IPS DF 4.7 (cell line): Measurements from ENCODE around the gene PPM1N.

Source experiments
- DNase-seq: peaks from one replicate; pipeline ENCODE4 v3.0.0-alpha.2; 2013; ENCODE audit warnings: low spot score; ENCODE audit errors: extremely low read depth

PPM1N gene

GRCh38 chr19:45498411-45499195, at the start of gene PPM1N:
Gene PPM1N, plus strand, starts transcription at chr19:45498443. Its CDS starts 30 bp downstream, at chr19:45498473.
- DNase-seq = no peak

- no peak for DNase-seq
Measured at GRCh38 chr19:45448887-45449299, 49.4 kb upstream of the PPM1N start.

GRCh38 chr19:45450012-45450333, 48.3 kb upstream of the PPM1N start:
- no peak for DNase-seq

GRCh38 chr19:45451131-45451849, 47.0 kb upstream of the PPM1N start:
- DNase-seq = no peak

GRCh38 chr19:45451850-45452387, 46.3 kb upstream of the PPM1N start:
- DNase-seq = no peak

- DNase-seq = no peak
Measured at GRCh38 chr19:45455707-45456499, 42.3 kb upstream of the PPM1N start.

- no peak for DNase-seq
Measured at GRCh38 chr19:45456500-45456815, 41.8 kb upstream of the PPM1N start.

- no peak for DNase-seq
Measured at GRCh38 chr19:45457776-45458175, 40.5 kb upstream of the PPM1N start.

- no peak for DNase-seq
Measured at GRCh38 chr19:45460807-45461347, 37.4 kb upstream of the PPM1N start.

- no peak for DNase-seq
Measured at GRCh38 chr19:45462174-45462573, 36.1 kb upstream of the PPM1N start.

- DNase-seq = no peak
Measured at GRCh38 chr19:45463241-45463640, 35.0 kb upstream of the PPM1N start.

- no peak for DNase-seq
Measured at GRCh38 chr19:45464274-45464673, 34.0 kb upstream of the PPM1N start.

GRCh38 chr19:45464852-45465441, 33.3 kb upstream of the PPM1N start:
- no peak for DNase-seq

GRCh38 chr19:45467115-45467455, 31.2 kb upstream of the PPM1N start:
- DNase-seq = no peak

- no peak for DNase-seq
Measured at GRCh38 chr19:45467456-45468158, 30.6 kb upstream of the PPM1N start, which contains the start of gene FOSB. Gene FOSB, plus strand, starts transcription at chr19:45467996. Its CDS starts 591 bp downstream, at chr19:45468587.

GRCh38 chr19:45468159-45468651, 30.0 kb upstream of the PPM1N start:
- no peak for DNase-seq

- no peak for DNase-seq
Measured at GRCh38 chr19:45468803-45469131, 29.5 kb upstream of the PPM1N start.

- no peak for DNase-seq
Measured at GRCh38 chr19:45469132-45469944, 28.9 kb upstream of the PPM1N start.

GRCh38 chr19:45469945-45470761, 28.1 kb upstream of the PPM1N start:
- DNase-seq = no peak
